SIG-M5 (cell line): ENCODE data around the gene LRRC59.

Source experiments
- DNase-seq: peaks from one replicate; lab custom pipeline; 2025; lab: John Stamatoyannopoulos, UW

LRRC59 gene

DNA sequence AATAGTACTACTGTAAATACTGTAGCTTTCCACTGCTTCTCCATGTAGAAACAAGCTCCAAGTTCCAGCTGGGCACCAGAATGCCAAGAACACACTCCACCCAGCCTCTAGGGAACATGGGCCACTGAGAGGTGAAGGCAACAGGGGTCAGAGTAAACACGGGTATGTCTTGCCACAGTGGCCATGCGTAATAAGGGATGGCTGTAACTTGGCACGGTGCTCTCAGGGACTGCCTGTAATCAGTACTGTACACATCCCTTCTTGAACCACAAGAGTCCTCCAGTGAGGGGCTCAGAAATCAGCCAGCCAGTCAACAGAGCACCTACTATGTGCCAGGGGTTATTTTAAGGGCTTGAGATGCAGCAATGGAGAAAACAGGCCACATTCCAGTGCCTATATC, 10.8 kb downstream of the LRRC59 start:
- DNase-seq = no peak

DNA sequence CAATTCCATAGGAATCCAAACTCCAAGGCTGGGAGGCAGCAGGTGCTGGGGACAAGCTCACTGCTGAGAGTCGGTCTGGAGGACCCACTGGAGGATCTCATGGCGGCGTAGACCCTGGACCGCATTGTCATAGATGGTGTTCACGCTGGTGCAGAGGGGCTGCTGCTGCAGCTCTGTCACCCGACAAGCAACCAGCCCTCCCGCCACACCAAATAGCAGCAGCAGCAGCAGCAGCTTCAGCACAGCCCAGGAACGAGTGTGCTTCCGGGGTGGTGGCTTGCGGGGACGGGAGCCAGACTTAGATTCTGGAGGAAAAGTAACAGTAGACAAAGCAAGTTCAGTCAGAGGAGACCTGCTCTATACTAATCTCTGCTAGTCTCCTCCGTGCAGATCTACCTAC, 14.4 kb downstream of the LRRC59 start:
- no peak for DNase-seq

DNA sequence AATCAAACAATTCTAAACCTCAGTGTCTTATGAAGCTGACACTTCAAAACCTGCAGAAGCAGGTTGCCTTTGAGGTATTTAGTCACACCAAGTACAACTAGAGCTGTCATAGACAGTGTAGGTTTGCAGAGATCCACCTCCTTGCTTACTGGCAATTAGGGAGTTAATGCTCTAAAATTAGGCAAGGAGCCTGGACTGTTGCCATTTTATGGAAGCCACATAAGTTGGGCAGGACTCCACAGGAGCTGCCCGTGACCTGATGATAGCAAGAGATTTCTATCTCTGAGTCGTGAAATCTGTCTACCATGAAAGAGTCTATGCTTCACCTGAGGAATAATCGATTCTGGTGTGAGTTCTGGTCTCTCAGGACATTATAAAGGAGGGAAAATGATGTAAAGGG, 15.4 kb downstream of the LRRC59 start:
- DNase-seq = no peak

DNA sequence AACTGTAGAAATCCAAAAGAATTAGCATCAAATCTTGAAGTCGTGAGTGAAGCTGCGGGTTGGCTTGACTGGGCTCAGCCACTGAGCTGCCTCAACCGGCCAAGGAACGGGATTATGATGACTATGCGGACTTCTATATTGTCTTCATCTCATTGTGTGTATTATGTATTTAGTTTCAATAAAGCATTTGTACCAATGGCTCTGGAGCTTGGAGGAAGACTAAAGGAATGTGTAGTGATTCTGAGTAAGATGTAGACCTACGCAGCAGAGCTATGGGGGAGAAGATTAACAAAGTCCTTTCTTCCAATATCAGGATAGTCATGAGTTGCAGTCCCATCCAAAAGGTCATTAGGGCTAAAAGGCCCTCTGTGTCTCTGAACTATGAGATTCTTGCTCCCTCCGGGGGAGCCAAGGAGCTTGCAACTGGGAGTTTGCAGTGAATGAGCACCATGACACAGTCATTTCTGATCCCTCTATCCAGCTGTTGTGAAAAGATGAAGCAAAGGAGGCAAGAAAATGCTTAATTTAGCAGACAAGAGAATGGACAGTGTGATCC, 16.0 kb downstream of the LRRC59 start:
- no peak for DNase-seq

DNA sequence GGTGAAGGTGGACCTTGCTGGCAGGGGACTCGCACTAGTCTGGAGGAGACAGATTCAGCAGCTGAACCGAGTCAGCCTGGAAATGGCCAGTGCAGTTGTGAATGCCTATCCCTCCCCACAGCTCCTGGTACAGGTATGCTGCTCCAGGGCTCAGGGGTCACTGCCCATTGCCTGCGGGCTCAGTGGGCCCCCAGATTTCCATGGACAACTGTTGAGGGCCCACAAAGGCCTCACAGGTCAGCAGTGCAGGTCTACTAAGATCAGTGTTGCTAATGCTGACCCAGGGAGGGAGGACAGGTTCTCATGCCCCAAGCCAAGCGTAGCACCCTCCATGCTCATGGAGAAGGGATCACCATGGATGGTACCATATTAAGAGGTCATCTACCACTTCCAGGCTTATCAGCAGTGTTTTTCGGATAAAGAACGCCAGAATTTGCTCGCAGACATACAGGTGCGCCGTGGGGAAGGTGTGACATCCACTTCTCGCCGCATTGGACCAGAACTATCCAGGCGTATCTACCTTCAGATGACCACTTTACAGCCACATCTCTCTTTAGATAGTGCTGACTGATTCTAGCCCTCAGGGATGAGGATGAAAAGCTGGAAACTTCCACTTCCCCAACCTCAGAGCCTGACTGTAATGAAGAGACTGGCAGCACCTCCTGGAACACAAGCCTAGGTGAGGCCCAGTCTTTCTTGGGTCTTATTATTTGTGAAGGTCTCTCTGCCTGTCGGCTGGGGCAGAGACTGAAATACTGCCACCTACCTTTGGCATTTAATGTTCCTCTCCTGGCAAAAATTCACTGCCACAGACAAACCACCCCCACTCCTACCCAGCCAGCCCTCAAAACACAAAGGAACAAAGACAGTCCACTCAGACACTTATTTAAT, 16.7 kb downstream of the LRRC59 start:
- DNase-seq = no peak

DNA sequence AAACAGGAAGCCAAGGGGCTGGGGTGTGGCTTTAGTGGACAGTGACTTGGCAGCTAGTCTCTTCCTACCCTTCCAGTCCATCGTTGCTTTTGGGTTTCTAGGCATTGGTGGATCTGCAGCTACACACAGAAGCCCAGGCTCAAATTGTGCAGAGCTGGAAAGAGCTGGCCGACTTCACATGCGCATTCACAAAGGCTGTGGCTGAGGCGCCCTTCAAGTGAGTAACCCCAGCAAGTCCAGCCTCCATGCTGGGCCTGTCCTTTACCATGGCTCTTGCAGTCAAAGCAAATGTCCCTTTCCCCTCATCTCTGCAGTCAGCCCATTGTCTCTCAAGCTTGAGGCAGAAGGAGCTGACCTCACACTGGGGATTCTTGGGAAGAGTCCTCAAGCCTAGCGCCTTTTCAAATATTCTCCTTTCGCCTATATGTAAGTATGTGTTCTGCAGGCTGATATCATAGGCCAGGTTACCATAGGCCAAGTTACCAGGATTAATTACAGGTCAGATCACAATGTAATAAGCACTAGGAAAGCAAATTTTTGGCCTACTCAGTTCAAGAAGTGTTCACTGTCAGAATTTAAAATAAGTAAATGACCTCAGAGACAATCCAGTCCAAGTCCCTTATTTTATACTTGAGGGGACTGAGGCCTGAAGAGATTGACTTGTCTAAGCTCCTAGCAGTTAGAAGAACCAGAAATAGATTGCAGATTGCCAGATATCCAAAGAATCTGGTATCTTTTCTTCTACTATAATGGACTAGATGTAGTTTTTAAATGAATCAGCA, 17.8 kb downstream of the LRRC59 start:
- no peak for DNase-seq

DNA sequence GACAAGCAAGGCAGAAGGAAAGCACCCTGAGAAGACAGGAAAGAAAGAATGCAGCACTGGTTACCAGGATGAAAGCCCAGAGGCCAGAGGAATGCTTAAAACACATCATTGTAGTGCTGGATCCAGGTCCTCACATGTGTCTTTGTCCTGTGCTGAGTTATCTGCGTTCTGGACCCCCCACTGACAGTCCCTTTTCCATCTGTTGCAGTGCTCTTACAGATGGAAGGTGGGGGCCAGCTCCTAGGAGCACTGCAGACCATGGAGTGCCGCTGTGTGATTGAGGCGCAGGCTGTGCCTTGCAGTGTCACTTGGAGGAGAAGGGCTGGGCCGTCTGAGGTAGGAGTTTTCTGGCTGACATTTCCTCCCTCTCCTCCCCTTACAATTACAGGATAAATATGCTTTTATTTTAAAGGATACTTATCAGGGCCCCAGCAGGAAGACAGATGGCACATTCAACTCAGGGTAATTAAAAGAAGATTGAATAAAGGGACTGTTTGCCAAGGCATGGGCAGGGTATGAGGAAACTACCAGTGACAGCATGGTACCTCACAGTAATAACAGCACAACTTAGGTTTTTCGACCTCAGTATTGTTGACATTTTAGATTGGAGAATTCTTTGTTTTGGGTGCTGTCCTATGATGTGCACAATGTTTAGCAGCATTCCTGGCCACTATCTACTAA, 21.3 kb downstream of the LRRC59 start:
- DNase-seq = no peak

DNA sequence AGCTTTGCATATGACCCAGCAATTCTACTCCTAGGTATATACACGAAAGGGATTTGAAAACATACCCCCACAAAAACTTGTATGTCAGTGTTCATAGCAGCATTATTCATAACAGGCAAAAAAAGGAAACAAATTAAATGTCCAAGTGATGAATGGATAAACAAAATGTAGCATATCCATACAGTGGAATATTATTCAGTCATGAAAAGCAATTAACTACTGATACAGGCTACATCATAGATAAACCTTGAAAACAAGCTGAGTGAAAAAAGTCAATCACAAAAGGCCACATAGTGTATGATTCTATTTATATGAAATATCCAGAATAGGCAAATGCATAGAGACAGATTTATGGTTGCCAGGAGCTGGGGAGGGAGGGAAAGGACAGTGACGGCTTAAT, 23.6 kb downstream of the LRRC59 start:
- DNase-seq = no peak

DNA sequence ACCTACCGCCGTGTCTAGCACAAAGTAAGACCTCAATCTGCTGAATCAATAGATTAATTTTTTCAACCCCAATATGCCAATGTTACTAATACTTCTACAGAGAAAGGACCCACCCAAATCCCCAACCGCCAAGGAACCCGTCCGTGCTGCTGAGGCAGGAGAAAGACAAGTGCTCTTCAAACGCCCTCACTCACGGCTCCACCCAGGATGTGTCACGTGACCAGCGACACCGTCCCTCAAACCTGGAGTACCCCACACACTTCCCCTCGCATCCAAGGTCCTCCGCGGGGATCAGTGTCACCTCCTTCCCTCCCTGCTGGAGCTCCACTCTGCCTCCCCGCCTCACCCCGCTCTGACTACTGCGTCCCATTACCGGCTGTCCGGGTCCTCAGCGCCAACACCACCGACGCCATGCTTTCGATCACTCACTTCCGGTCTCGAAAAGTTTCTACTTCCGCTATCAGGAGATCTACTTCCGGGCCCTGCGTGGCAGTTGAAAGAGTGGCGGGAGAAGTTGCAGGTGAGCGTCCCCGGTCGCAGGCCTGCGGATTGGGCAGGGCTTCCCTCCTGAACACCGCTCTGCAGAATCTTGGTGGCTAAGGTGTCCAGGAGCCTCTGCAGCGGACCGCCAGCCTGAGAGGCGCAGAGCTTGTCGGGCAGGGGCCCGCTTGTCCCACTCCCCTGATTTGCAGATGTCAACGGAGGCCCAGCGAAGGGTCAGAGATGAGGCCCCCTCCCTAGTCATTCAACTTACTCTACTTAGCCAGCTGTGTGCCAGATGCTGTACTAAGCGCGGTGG, 24.4 kb downstream of the LRRC59 start, which contains the start of the genes EME1 and MRPL27:
Gene EME1 (plus strand): TSS at position 472 of the 799 bp plus-strand sequence. CDS start 1,980 bp downstream, outside the sequence.
Gene MRPL27 (minus strand): TSS at position 427 of the 799 bp plus-strand sequence. CDS start 14 bp downstream, at position 413.
- peak; percentile 50 for DNase-seq

DNA sequence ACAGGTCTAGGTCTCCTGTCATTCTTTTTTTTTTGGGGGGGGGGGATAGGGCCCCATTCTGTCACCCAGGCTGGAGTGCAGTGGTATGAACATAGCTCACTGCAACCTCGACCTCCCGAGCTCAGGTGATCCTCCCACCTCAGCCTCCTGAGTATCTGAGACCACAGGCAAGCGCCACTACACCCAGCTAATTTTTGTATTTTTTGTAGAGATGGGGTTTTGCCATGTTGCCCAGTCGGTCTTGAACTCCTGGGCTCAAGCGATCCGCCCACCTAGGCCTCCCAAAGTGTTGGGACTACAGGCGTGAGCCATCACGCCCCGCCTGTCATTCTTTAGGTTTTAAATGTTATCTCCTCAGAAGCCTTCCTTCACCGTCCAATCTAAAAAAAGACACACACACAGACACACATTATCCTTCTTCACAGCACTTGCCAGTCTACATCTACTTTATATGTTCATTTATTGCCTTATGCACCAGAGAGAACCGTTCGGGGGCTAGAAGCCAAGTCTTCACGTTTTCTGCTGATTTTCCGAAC, 25.0 kb downstream of the LRRC59 start:
- DNase-seq = no peak

DNA sequence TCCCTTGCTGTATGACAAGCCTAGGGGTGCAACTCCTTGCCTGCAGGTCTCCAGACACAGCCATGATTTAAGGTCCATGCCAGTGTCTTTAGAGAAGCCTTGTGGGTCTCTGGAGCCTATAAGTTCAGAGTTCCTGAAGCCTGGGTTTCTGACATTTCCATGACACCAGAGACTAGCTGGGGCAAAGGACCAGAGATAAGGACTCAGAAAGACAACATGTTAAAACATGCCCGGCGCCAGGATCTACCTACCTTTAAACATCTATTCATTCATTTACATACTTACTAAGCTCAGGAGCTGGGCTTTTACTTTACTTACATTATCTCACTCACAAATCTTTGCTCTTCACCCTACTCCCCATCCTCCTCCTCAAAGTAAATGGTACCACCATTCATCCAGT, 25.8 kb downstream of the LRRC59 start:
- DNase-seq = no peak

DNA sequence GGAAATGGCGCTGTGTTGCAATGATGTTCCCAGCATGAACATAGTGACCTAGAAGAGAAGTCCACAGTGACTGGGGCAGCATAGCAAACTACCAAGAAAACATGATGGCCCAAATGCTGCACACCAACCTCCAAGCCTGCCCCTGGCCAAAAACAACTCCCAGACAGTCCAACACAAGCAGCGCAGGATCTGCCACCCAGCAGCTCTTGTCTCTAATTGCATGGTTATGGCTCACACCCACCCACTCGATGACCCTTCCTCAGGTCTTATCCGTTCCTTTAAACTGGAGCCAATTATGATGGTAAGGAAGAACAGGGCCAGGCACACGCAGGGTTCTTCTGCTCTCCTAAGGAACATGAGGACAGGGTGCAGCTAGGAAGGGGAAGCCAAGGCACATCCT, 27.3 kb downstream of the LRRC59 start:
- no peak for DNase-seq

DNA sequence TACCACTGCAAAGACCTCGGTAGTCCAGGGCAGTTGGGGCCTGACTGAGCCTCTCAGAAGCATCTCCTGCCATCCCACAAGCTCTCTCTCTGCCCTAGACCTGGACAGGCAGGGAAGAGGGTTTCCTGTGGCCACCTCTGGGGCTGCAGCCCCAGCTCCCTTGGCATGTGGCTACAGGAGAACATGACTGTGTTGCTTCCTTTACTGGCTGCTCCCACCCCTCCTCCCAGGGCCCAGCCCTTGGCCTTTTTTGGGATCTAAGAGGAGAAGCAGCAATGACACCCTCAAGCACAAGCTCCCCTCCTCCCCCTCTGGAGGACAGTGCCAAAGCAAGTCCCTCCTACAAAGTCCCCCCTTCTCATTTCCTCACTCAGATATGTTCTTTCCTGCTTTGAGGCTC, 29.9 kb downstream of the LRRC59 start:
- DNase-seq = no peak

DNA sequence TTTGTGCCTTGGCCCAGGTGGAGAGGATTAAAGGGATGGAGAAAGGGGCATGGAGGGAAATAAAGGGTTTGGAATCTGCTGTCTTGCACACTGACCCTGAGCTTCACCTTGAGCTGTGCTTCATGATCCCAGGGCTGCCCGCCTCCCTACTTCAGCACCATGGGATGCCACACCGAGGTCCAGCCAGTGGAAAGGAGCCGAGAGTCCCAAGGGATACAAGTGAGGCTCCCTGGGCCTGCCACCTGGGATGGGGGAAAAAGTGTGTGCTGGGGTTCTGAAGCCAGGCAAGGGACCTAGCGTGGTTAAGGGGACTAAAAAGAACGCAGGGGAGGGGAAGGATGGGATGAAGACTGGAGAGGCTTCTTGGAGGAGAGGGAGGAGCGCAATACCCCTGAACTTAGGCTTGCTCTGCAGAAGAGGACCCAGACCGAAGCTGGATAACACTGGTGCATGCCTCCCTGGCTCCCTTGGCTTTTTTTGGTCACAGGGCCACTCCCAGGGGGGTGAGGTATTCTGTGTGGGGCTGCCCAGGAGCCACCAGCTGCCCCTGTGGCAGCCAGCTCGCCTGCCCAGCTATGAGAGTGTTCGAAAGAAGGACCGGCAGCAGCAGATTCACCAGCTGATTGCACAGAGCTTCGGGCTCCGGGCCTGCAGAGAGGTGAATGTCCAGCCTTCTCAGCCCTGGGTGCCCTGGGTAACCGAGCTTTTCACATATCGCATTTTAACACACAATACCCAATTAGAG, 31.5 kb downstream of the LRRC59 start:
- no peak for DNase-seq

DNA sequence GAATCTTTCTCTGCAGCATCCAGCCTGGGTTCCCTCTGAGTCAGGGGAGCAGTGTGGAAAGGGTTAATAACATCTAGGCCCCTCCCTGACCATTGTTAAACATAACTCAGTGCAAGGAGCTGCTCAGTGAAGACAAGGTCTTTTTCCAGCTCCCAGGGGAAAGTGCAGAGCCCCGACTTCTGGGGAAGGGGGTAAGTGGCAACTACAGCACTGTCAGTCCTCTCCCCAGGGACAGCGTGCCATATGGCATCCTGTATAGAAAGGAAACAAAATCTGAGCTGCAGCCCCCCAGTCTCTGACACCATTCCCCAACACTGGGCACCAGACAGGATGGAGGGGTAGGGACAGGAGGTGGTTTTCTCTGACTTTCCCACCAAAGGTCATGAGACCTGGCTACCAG, 32.2 kb downstream of the LRRC59 start:
- DNase-seq = no peak

DNA sequence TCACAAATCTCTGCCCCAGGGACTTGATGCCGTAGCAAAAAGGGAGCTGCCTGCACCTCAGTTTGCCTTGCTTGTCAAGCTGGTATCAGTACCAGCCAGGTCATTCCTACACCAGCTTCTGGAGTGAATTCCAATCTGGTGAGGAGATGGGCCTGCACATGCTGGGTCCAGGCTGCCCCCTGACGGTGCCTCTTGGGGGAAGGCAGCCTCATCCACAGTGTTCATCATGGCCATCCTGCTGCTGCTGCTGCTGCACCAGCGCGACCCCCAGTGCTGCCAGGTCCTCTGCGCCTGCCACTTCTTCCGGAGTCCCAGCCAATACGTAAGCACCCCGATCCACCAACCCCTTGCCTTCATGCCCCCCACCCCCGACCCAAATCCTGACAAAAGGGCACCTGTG, 32.6 kb downstream of the LRRC59 start:
- DNase-seq = no peak

DNA sequence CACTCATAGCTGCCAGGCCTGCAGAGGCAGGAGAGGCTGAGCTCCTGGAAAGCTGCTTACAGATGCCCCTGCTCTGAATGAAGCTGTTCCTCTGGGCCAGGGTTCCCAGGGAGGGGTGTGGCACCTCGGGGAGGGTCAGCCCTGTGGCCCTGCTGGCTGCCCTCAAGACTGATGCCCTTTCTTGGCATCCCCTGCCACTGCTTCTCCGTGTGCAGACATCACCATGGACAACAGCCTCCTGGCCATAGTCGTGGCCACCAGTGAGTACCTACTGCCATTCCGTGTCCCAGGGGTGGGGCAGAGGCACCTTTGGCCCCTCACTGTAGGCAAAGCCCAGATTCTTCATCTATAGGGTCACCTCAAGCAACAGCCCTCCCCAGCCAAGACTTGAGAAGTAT, 33.3 kb downstream of the LRRC59 start:
- DNase-seq = no peak

DNA sequence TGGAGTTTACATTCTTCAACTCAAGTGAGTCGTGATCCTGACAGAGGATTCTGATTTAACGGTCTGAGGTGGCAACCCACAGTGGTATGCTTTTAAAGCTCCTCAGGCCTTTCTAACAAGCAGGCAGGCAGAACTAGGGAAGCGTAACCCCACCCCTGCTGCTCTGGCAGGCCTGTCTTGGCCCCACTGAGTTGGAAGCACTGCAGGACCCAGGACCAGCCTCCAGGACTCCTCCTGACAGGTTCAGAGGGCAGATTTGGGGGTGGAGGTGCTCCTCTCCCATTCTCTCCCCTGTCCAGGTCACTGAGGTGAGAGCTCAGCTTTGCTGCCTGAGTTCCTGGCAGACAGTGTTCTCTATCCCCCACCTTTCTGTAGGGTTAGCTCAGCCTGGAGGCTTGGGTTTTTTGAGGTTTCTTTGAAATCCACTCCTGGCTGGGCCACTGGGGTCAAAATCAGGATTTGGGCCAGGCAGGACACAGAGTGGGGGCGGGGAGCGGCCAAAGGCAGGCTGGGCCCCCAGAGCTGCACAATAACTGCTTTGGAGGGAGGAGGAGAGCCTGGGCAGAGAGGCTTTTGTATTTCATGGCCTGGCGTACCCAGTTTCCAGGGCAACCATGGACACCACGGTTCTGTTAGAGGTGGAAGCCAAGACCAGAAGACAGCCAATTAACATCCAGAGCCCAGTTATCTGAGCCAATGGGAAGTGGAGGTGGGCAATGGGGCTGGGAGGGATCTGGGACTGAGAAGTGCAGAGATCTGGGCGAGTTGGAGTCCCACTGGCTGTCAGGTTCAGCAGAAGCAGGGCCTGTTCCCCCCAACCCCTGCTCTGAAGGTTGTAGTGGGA, 33.9 kb downstream of the LRRC59 start:
- no peak for DNase-seq

DNA sequence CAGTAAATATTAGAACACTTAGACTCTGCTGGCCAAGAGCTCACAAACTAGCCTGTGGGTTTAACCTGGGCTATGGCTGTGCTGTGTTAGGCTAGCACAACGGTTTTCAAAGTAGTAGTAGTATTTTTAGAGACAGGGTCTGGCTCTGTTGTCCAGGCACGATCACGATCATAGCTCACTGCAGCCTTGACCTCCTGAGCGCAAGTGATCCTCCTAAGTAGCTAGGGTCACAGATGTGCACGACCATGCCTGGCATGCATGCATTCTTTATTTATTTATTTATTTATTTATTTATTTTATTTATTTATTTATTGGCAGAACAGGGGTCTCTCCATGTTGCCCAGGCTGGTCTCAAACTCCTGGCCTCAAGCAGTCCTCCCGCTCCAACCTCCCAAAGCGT, 34.7 kb downstream of the LRRC59 start:
- DNase-seq = no peak
